Progenitor cell of endocrine pancreas (in vitro differentiated cells): ENCODE results near the gene CAMSAP1. TPM values are rescaled to one million over a fixed set of nuclear protein-coding genes. Genes with fewer than 3 reads are reported as not detected.

Experiments
- DNase-seq: peaks from one replicate; pipeline ENCODE4 v3.0.0; 2021; ENCODE audit warnings: low spot score; ENCODE audit not compliant: unreplicated experiment
- H3K27ac Mint-ChIP-seq: 2 replicates; pipeline ENCODE4 v1.8.0; 2021; ENCODE audit warnings: mild to moderate bottlenecking, moderate library complexity, mixed read lengths
- H3K27me3 Mint-ChIP-seq: 2 replicates; pipeline ENCODE4 v1.8.0; 2021; ENCODE audit warnings: mixed read lengths
- H3K36me3 Mint-ChIP-seq: 2 replicates; pipeline ENCODE4 v1.8.0; 2022; ENCODE audit warnings: mixed read lengths; ENCODE audit not compliant: insufficient read depth
- H3K4me1 Mint-ChIP-seq: 2 replicates; pipeline ENCODE4 v1.8.0; 2021; ENCODE audit warnings: low read depth, mixed read lengths
- H3K4me3 Mint-ChIP-seq: 2 replicates; pipeline ENCODE4 v1.8.0; 2021; ENCODE audit warnings: low read depth, mild to moderate bottlenecking, moderate library complexity, mixed read lengths
- H3K9me3 Mint-ChIP-seq: 2 replicates; pipeline ENCODE4 v1.8.0; 2021; ENCODE audit warnings: low read depth, mixed read lengths
- total RNA-seq: library from RNA; stranded (reverse); gene quantifications from 2 replicates; pipeline ENCODE4 v1.2.1, GENCODE V29; 2021
- TF ChIP-seq, protein P1 (sequence below): fragments of 200-600 bp; sonication (generic); IDR thresholded peaks from one replicate; pipeline ENCODE4 v1.5.0; 2021; ENCODE audit warnings: antibody characterized with exemption, mild to moderate bottlenecking; ENCODE audit not compliant: unreplicated experiment

CAMSAP1 gene
- total RNA-seq, 1 donor from 2014 or later, result 82.2 TPM

GRCh38 chr9:135798263-135798585 lies 109.1 kb downstream of the CAMSAP1 start:
- Mint-ChIP-seq H3K27me3 (no peaks in the 10 kb centered on the region), H3K9me3 (no peaks in the 10 kb centered on the region), H3K4me3 (no peak overlapping the region), H3K36me3 (no peaks in the 10 kb centered on the region), H3K4me1 (no peaks in the 10 kb centered on the region), H3K27ac (no peak overlapping the region)
- no peak for DNase-seq
- TF ChIP-seq, protein P1, sequence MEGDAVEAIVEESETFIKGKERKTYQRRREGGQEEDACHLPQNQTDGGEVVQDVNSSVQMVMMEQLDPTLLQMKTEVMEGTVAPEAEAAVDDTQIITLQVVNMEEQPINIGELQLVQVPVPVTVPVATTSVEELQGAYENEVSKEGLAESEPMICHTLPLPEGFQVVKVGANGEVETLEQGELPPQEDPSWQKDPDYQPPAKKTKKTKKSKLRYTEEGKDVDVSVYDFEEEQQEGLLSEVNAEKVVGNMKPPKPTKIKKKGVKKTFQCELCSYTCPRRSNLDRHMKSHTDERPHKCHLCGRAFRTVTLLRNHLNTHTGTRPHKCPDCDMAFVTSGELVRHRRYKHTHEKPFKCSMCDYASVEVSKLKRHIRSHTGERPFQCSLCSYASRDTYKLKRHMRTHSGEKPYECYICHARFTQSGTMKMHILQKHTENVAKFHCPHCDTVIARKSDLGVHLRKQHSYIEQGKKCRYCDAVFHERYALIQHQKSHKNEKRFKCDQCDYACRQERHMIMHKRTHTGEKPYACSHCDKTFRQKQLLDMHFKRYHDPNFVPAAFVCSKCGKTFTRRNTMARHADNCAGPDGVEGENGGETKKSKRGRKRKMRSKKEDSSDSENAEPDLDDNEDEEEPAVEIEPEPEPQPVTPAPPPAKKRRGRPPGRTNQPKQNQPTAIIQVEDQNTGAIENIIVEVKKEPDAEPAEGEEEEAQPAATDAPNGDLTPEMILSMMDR, result no peak

DNA sequence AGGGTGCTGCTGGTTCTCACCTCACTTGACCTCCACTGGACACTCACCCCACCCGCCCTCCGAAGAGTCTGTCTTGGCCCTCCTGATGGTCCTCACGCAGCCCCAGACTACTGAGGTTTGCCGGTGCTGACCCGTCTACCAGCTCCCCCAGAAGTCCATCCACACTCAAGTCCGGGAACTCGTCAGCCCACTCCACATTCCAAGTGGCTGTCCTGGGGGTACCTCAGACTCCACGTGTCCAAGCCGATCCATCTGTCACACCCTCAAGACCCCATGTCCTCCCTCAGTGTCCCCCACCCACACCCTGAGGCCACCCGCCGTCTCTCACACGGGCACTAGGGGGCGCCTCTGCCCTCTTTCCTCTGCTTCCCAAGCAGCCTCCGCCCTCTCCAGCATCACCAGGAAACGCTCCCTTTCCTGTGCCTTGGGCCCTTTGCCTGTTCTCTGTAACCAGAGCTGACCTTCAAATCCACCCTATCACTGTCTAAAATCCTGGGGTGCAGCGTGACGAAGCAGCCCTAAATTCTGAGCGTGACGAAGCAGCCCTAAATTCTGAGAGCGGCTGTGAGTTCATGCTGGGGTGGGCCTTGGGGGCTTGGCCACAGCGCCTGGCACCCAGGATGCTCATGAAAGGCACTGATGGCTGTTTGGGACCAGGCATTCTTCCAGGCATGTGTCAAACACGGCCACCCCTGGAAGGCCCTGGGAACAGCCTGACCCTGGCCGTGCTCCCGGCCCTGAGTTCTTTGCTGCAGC lies 109.7 kb downstream of the CAMSAP1 start:
- Mint-ChIP-seq H3K9me3 (no peaks in the 10 kb centered on the region), H3K4me3 (no peak overlapping the region), H3K36me3 (no peaks in the 10 kb centered on the region), H3K4me1 (no peaks in the 10 kb centered on the region), H3K27ac (no peak overlapping the region), H3K27me3 (no peaks in the 10 kb centered on the region)
- peak; percentile 35 for DNase-seq
- TF ChIP-seq, protein P1, result peak; percentile 66

- TF ChIP-seq, protein P1, result no peak
- no peaks in the 10 kb centered on the region for H3K27me3 Mint-ChIP-seq
- H3K9me3 Mint-ChIP-seq, result no peaks in the 10 kb centered on the region
- H3K4me3 Mint-ChIP-seq, result no peak overlapping the region
- no peak for DNase-seq
- no peak overlapping the region for H3K27ac Mint-ChIP-seq
- H3K36me3 Mint-ChIP-seq, result no peaks in the 10 kb centered on the region
- H3K4me1 Mint-ChIP-seq, result no peaks in the 10 kb centered on the region
Measured at GRCh38 chr9:135796784-135797485, 110.4 kb downstream of the CAMSAP1 start.

GRCh38 chr9:135795391-135795790 lies 112.0 kb downstream of the CAMSAP1 start:
- TF ChIP-seq, protein P1, result no peak

GRCh38 chr9:135794361-135794885 lies 112.9 kb downstream of the CAMSAP1 start:
- TF ChIP-seq, protein P1, result no peak
- no peak for DNase-seq
- Mint-ChIP-seq H3K36me3 (no peaks in the 10 kb centered on the region), H3K4me3 (no peak overlapping the region), H3K27me3 (no peaks in the 10 kb centered on the region), H3K27ac (no peak overlapping the region), H3K9me3 (no peaks in the 10 kb centered on the region), H3K4me1 (no peaks in the 10 kb centered on the region)

More at GRCh38 chr9:135795391-135795790, 112.0 kb downstream of the CAMSAP1 start:
- H3K4me3 Mint-ChIP-seq, result no peak overlapping the region
- no peak for DNase-seq
- no peaks in the 10 kb centered on the region for H3K36me3 Mint-ChIP-seq
- no peaks in the 10 kb centered on the region for H3K27me3 Mint-ChIP-seq
- no peaks in the 10 kb centered on the region for H3K9me3 Mint-ChIP-seq
- no peaks in the 10 kb centered on the region for H3K4me1 Mint-ChIP-seq
- no peak overlapping the region for H3K27ac Mint-ChIP-seq
